Transverse colon (tissue), 3 donors: Measurements from ENCODE around the gene JARID2.

ENCODE experiments used
- POLR2A ChIP-seq: fragments of 450-650 bp; IDR thresholded peaks from one replicate; pipeline ENCODE4 v1.6.1; 2016; ENCODE audit warnings: antibody characterized with exemption, mild to moderate bottlenecking, moderate library complexity
- TF ChIP-seq, protein P1 (sequence below), 5 experiments: fragments of 200-600 bp in 3 of 5; fragments of 450-650 bp in 2 of 5; sonication (generic) in 3 of 5; IDR thresholded peaks; 1 replicate in 2 of 5; 2 replicates in 3 of 5; pipeline ENCODE4 v1.5.1; 2016 to 2017; ENCODE audit warnings: antibody characterized with exemption in 5 of 5, inconsistent platforms in 3 of 5, mild to moderate bottlenecking in 2 of 5, moderate library complexity in 1 of 5

DNA sequence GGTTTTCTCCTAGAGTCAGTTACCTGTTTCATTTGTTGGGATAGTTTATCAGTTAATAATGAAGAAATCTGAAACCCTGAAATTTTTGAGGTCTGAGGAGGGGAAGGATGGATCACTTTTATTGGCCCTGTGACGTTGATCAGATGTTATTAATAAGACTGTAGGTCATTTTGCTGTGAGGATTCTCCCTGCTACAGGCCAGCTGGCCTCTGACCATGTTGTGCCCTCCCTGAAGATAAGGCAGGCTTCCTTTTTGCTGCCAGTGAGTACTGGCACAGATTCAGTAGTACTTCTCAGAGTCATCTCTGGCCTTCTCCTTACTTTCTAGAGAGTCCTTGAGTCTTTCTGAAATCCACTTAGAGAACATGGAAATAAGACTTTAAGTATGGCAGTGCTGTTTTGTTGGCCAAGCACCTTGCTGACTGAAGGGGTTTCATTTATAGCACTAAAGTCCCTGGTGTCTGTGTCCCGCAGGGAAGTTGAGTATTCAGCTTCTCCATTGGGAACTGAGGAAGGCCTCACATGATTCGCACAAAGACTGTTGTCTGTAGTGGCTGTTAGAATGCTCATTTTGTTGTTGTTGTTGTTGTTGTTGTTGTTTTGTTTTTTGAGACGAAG lies 214.3 kb downstream of the JARID2 start:
- TF ChIP-seq, protein P1, sequence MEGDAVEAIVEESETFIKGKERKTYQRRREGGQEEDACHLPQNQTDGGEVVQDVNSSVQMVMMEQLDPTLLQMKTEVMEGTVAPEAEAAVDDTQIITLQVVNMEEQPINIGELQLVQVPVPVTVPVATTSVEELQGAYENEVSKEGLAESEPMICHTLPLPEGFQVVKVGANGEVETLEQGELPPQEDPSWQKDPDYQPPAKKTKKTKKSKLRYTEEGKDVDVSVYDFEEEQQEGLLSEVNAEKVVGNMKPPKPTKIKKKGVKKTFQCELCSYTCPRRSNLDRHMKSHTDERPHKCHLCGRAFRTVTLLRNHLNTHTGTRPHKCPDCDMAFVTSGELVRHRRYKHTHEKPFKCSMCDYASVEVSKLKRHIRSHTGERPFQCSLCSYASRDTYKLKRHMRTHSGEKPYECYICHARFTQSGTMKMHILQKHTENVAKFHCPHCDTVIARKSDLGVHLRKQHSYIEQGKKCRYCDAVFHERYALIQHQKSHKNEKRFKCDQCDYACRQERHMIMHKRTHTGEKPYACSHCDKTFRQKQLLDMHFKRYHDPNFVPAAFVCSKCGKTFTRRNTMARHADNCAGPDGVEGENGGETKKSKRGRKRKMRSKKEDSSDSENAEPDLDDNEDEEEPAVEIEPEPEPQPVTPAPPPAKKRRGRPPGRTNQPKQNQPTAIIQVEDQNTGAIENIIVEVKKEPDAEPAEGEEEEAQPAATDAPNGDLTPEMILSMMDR (IDR thresholded peaks at IDR 0.05) = no peak
- no peak for TF ChIP-seq POLR2A
